Prostate gland (tissue), 2 donors: ENCODE measurements around the gene MORC2. TPM values are rescaled to one million over a fixed set of nuclear protein-coding genes. Genes with fewer than 3 reads are reported as not detected.

ENCODE experiments used
- DNase-seq: peaks from one replicate; pipeline ENCODE4 v3.0.0-alpha.2; 2019; ENCODE audit warnings: low spot score
- H3K27ac ChIP-seq, 2 donors: fragments of 200-600 bp; sonication (generic); 2 replicates each; pipeline ENCODE4 v1.5.1; 2017 to 2019
- H3K27me3 ChIP-seq: fragments of 200-600 bp; sonication (generic); replicated peaks from 2 replicates; pipeline ENCODE4 v1.5.1; 2019; ENCODE audit not compliant: insufficient read depth
- H3K36me3 ChIP-seq, 2 donors: fragments of 200-600 bp; sonication (generic); 1 replicate in 1 of 2; 2 replicates in 1 of 2; pipeline versions ENCODE4 v1.5.1 to v1.8.1; 2017 to 2019
- H3K4me1 ChIP-seq: fragments of 200-600 bp; sonication (generic); replicated peaks from 2 replicates; pipeline ENCODE4 v1.5.1; 2019
- H3K4me3 ChIP-seq, 2 donors: fragments of 200-600 bp; sonication (generic); 2 replicates each; pipeline ENCODE4 v1.5.1; 2017 to 2019
- H3K9me3 ChIP-seq: fragments of 200-600 bp; sonication (generic); 2 replicates; pipeline ENCODE4 v1.5.1; 2017
- POLR2A ChIP-seq: fragments of 450-650 bp; IDR thresholded peaks from one replicate; pipeline ENCODE4 v1.6.1; 2016; ENCODE audit warnings: antibody characterized with exemption, mild to moderate bottlenecking
- POLR2AphosphoS5 ChIP-seq: sonication (generic); formaldehyde crosslinking; IDR thresholded peaks from one replicate; pipeline ENCODE4 v1.6.1; 2017; ENCODE audit warnings: antibody characterized with exemption
- WGBS: methylation state at CpG from one replicate; pipeline ENCODE4 v1.1.5; 2018; 5-methylcytosine and 5-hydroxymethylcytosine counted together
- intact Hi-C: fragments of 100-400 bp; cut with DNase I; formaldehyde crosslinking; loops from one replicate; pipeline ENCODE4 v1.14.2; 2022
- total RNA-seq, 2 donors: library from RNA; depleted of rRNA; stranded (reverse); fragments of >200 nt; gene quantifications; one replicate each; pipeline ENCODE4 v1.1.0, GENCODE V29; 2016
- TF ChIP-seq, protein P1 (sequence below), 4 experiments: fragments of 200-600 bp in 2 of 4; fragments of 450-650 bp in 2 of 4; sonication (generic) in 2 of 4; IDR thresholded peaks; 1 replicate in 3 of 4; 2 replicates in 1 of 4; pipeline ENCODE4 v1.5.1; 2016 to 2019; ENCODE audit warnings: antibody characterized with exemption in 4 of 4, mild to moderate bottlenecking in 2 of 4, moderate library complexity in 2 of 4

Gene MORC2
- total RNA-seq, 2 donors from 2014 or later: 19.7 to 74.8 TPM

DNA sequence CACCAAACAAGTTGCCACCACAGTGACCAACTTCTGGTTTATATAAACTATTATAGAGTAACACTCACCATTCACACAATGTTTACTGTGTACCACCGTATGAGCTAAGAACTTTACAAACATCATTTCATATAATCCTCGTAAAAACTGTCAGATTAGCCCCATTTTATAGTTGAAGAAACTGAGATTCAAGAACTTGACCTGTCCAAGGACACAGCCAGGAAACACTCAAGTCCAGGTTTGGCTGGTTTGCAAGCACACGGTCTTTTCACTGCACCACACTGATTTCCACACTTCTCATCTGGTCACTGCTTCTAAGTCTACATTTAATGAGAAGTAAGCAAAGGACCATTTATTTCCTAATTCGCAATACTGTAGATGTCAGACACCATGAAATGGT is 3.7 kb downstream of the MORC2 start:
- Histone ChIP-seq H3K27me3 (no peaks in the 10 kb centered on the region), H3K36me3 (no peaks in the 10 kb centered on the region), H3K27ac (no peak overlapping the region), H3K9me3 (no peaks in the 10 kb centered on the region), H3K4me3 (no peak overlapping the region), H3K4me1 (no peaks in the 10 kb centered on the region)
- 71% methylated on average over 4 of the region's 4 CpGs for WGBS
- no peak for DNase-seq
- TF ChIP-seq POLR2AphosphoS5: no peak
- TF ChIP-seq, protein P1, sequence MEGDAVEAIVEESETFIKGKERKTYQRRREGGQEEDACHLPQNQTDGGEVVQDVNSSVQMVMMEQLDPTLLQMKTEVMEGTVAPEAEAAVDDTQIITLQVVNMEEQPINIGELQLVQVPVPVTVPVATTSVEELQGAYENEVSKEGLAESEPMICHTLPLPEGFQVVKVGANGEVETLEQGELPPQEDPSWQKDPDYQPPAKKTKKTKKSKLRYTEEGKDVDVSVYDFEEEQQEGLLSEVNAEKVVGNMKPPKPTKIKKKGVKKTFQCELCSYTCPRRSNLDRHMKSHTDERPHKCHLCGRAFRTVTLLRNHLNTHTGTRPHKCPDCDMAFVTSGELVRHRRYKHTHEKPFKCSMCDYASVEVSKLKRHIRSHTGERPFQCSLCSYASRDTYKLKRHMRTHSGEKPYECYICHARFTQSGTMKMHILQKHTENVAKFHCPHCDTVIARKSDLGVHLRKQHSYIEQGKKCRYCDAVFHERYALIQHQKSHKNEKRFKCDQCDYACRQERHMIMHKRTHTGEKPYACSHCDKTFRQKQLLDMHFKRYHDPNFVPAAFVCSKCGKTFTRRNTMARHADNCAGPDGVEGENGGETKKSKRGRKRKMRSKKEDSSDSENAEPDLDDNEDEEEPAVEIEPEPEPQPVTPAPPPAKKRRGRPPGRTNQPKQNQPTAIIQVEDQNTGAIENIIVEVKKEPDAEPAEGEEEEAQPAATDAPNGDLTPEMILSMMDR (IDR thresholded peaks at IDR 0.05): no peak
- TF ChIP-seq POLR2A: no peak
- intact Hi-C loops: loop anchor here (5.0 kb wide), 1 partner anchor 72 kb away; no protein-coding TSS in a partner anchor

DNA sequence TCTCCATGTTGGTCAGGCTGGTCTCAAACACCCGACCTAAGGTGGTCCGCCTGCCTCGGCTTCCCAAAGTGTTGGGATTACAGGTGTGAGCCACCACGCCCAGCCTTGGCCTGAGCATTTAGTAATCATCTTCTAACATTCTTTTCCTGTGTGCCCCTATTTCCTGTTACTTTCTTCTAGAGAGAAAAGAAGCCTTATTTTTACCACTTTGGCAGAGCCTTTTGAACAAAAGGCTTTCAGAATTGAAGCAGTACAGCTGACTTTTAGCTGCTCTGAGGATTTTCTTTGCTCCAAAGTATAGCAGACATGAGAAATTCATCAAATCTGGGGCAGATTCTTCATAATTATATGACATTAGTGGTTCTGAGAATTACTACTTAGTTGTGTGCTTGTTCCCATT is 13.4 kb downstream of the MORC2 start:
- H3K27me3 ChIP-seq: no peaks in the 10 kb centered on the region
- DNase-seq: no peak
- H3K4me3 ChIP-seq: no peak overlapping the region
- no peaks in the 10 kb centered on the region for H3K4me1 ChIP-seq
- TF ChIP-seq POLR2AphosphoS5: no peak
- no peak for TF ChIP-seq POLR2A
- TF ChIP-seq, protein P1 (IDR thresholded peaks at IDR 0.05): no peak
- no peak overlapping the region for H3K27ac ChIP-seq
- intact Hi-C loops: no loop called here
- no peaks in the 10 kb centered on the region for H3K9me3 ChIP-seq
- 98% methylated on average over 4 of the region's 4 CpGs for WGBS
- no peaks in the 10 kb centered on the region for H3K36me3 ChIP-seq

DNA sequence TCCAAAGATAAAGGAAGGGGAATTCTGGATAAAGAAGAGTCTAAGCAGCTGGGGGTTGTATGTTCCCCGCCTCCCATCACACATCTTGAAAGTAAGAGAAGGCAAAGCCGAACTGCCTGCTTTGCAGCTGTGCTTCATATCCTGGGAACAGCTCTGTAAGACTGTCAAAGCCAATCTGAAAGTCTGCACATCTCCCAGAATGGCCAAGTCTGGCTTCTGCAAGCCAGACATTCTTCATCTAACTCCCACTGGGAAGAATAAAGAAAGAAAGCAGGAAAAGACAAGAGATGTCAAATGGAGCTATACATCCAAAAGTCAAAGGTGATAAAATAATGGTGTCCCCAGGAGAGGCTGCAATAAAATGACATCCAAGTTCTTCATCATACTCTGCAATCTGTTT is 15.4 kb downstream of the MORC2 start:
- DNase-seq: no peak
- no peaks in the 10 kb centered on the region for H3K36me3 ChIP-seq
- no peak overlapping the region for H3K4me3 ChIP-seq
- no peak overlapping the region for H3K27ac ChIP-seq
- no peaks in the 10 kb centered on the region for H3K9me3 ChIP-seq
- no peaks in the 10 kb centered on the region for H3K27me3 ChIP-seq
- no peaks in the 10 kb centered on the region for H3K4me1 ChIP-seq
- 96% methylated on average over 2 of the region's 2 CpGs for WGBS
- intact Hi-C loops: no loop called here
- TF ChIP-seq, protein P1 (IDR thresholded peaks at IDR 0.05): no peak

DNA sequence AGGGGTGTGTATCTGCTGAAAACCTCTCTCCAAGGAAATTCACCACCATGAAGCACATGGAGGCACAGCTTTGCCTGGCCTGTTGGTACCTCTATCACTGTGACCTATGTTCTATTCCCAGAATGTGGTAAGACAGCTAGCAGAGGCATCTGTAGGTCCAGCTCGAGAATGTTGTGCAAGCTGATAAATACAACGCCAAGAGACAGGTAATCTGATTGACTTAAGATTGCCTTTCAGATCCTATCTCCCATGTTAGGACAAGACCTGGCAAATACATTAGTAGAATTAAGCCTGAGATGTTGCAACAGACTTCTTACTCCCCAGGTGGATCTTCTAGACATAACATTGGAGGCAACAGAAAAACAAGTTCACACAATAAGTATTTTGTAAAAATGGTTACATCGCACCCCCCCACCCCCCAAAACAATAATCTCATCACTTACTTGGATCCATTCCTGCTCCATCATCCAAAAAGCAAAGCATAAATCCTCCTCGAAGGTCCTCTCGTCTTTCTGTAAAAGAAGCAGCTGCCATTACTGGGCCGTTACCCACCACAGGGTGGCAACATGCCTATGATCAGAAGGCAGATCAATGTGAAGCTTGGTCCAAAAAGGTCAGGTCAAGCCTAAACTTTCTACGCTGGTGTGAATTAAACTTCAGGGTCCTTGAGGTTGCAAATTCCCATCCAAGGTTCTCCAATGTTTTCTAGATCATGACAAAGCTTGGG is 18.5 kb downstream of the MORC2 start:
- Histone ChIP-seq H3K4me3 (no peak overlapping the region), H3K36me3 (peaks cover 2% of the 10 kb centered on the region in 2 donors), H3K27ac (no peak overlapping the region), H3K27me3 (no peaks in the 10 kb centered on the region), H3K4me1 (no peaks in the 10 kb centered on the region), H3K9me3 (no peaks in the 10 kb centered on the region)
- TF ChIP-seq POLR2AphosphoS5 (peak; percentile 55), POLR2A (no peak)
- TF ChIP-seq, protein P1 (IDR thresholded peaks at IDR 0.05): no peak
- intact Hi-C loops: loop anchor here (2.0 to 10.0 kb wide), 4 partner anchors 85 to 275 kb away; partner anchors contain the start of gene SMTN
- DNase-seq: no peak
- 70% methylated on average over 7 of the region's 7 CpGs for WGBS

DNA sequence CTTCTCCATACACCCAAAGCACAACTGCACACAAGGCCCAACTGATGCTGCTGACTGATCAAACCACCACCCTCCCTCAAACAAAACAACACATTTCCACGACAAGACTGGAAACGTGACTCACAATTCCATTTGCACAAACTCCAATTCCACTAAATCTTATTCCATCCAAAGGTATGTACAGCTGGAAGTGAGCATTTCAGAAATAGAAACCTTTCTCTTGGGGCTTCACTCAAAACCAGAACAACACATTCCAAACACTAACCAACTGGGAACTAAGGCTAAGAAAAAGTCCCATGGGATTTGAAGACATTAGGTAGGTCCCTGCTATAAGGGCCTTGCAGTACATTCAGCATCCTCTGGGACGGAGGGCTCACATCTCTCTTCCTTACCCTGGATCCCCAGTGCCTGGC is 19.6 kb downstream of the MORC2 start:
- peaks cover 4 to 7% of the 10 kb centered on the region in 2 donors for H3K36me3 ChIP-seq
- no peaks in the 10 kb centered on the region for H3K27me3 ChIP-seq
- no peak overlapping the region for H3K4me3 ChIP-seq
- DNase-seq: no peak
- intact Hi-C loops: loop anchor here (2.0 to 10.0 kb wide), 4 partner anchors 86 to 276 kb away; partner anchors contain the start of gene SMTN
- no peak overlapping the region for H3K27ac ChIP-seq
- WGBS: 61% methylated on average over 3 of the region's 3 CpGs
- no peaks in the 10 kb centered on the region for H3K4me1 ChIP-seq
- no peaks in the 10 kb centered on the region for H3K9me3 ChIP-seq
- TF ChIP-seq, protein P1 (IDR thresholded peaks at IDR 0.05): no peak
- TF ChIP-seq POLR2AphosphoS5 (no peak), POLR2A (no peak)
